Brain microvascular endothelial cell (primary cell): ENCODE measurements around the gene ZNF654.

ENCODE experiments used
- DNase-seq: peaks from one replicate; pipeline ENCODE4 v3.0.0-alpha.2; 2020
- H3K27ac ChIP-seq: fragments of 250-450 bp; sonication (Bioruptor Pico); 2 replicates; pipeline ENCODE4 v1.5.1; 2020; ENCODE audit warnings: mild to moderate bottlenecking, moderate library complexity
- H3K27me3 ChIP-seq: fragments of 250-450 bp; sonication (Bioruptor Pico); replicated peaks from 2 replicates; pipeline ENCODE4 v1.5.1; 2020; ENCODE audit warnings: mild to moderate bottlenecking
- H3K36me3 ChIP-seq: fragments of 250-450 bp; sonication (Bioruptor Pico); replicated peaks from 2 replicates; pipeline ENCODE4 v1.5.1; 2020; ENCODE audit warnings: mild to moderate bottlenecking
- H3K4me3 ChIP-seq: 2 replicates; pipeline ENCODE4 v1.5.1; 2011; ENCODE audit warnings: low read depth, mild to moderate bottlenecking, control low read depth, low read length, moderate library complexity
- in situ Hi-C: cut with HindIII; loops from 2 replicates; pipeline ENCODE4 v1.10.0; 2017; ENCODE audit warnings: low sequenced_read_pairs, low pct_ligation_motif_present
- TF ChIP-seq, protein P1 (sequence below): IDR thresholded peaks from 2 replicates; pipeline ENCODE4 v1.5.1; 2011; ENCODE audit warnings: low read depth, mild to moderate bottlenecking, moderate library complexity, low read length, control low read depth, inconsistent platforms; ENCODE audit errors: missing control alignments

ZNF654 gene

GRCh38 chr3:88034491-88035275 is 24.4 kb upstream of the ZNF654 start:
- in situ Hi-C loops = no loop called here
- H3K27ac ChIP-seq = no peak overlapping the region
- no peaks in the 10 kb centered on the region for H3K36me3 ChIP-seq
- DNase-seq = no peak
- TF ChIP-seq, protein P1, sequence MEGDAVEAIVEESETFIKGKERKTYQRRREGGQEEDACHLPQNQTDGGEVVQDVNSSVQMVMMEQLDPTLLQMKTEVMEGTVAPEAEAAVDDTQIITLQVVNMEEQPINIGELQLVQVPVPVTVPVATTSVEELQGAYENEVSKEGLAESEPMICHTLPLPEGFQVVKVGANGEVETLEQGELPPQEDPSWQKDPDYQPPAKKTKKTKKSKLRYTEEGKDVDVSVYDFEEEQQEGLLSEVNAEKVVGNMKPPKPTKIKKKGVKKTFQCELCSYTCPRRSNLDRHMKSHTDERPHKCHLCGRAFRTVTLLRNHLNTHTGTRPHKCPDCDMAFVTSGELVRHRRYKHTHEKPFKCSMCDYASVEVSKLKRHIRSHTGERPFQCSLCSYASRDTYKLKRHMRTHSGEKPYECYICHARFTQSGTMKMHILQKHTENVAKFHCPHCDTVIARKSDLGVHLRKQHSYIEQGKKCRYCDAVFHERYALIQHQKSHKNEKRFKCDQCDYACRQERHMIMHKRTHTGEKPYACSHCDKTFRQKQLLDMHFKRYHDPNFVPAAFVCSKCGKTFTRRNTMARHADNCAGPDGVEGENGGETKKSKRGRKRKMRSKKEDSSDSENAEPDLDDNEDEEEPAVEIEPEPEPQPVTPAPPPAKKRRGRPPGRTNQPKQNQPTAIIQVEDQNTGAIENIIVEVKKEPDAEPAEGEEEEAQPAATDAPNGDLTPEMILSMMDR = no peak
- H3K4me3 ChIP-seq = no peak overlapping the region
- H3K27me3 ChIP-seq = no peaks in the 10 kb centered on the region

DNA sequence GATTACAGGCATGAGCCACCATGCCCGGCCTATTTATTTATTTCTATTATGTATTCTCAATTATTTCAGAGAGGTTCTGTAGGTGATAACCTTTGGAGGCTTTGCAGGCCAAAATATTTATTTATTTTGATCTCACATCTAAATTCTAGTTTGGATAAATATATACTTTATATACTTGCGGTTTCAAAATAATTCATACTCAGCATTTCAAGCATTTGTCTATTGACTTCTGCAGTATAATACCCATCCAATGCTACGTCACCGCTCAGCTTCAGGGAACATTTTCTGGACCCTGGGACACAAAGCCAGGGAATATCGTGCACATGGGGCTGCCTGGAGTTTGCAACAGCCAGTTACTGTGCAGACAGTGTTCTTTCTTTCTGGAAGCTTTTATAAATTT is 22.8 kb upstream of the ZNF654 start:
- in situ Hi-C loops = no loop called here
- DNase-seq = no peak
- TF ChIP-seq, protein P1 = no peak
- Histone ChIP-seq H3K4me3 (no peak overlapping the region), H3K27me3 (no peaks in the 10 kb centered on the region), H3K27ac (no peak overlapping the region), H3K36me3 (no peaks in the 10 kb centered on the region)

DNA sequence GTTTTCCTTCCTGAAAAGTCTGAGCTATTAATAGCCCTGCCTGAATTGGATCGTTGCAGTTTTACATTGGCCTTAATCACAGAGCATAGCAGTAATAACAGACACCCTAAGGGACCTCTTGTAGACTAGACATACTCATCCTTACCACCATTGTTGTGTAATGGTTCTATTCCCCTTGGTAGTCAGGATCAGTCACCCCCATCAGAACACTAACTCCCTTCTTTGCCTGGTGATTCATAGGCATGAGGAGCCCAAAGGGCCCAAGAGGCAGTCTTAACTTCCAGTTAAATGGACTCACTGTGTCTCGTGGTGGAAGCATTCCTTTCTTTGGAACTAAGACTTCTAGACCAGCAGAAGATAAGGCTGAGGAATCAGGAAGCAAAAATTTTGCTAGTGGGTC is 20.5 kb upstream of the ZNF654 start:
- in situ Hi-C loops = no loop called here
- Histone ChIP-seq H3K27me3 (no peaks in the 10 kb centered on the region), H3K36me3 (no peaks in the 10 kb centered on the region), H3K27ac (peak overlapping the region; percentile 42), H3K4me3 (no peak overlapping the region)
- TF ChIP-seq, protein P1 = no peak
- DNase-seq = peak; percentile 79

GRCh38 chr3:88040529-88040928 is 18.5 kb upstream of the ZNF654 start:
- Histone ChIP-seq H3K27ac (no peak overlapping the region), H3K4me3 (no peak overlapping the region), H3K27me3 (no peaks in the 10 kb centered on the region), H3K36me3 (no peaks in the 10 kb centered on the region)
- TF ChIP-seq, protein P1 = no peak
- DNase-seq = no peak
- in situ Hi-C loops = no loop called here

GRCh38 chr3:88041005-88041404 is 18.1 kb upstream of the ZNF654 start:
- TF ChIP-seq, protein P1 = no peak
- H3K4me3 ChIP-seq = no peak overlapping the region
- no peak overlapping the region for H3K27ac ChIP-seq
- no peak for DNase-seq
- H3K27me3 ChIP-seq = no peaks in the 10 kb centered on the region
- in situ Hi-C loops = no loop called here
- H3K36me3 ChIP-seq = no peaks in the 10 kb centered on the region

- in situ Hi-C loops = no loop called here
- TF ChIP-seq, protein P1 = no peak
- H3K4me3 ChIP-seq = no peak overlapping the region
- H3K36me3 ChIP-seq = no peaks in the 10 kb centered on the region
- no peak for DNase-seq
- H3K27me3 ChIP-seq = no peaks in the 10 kb centered on the region
- no peak overlapping the region for H3K27ac ChIP-seq
Observed at GRCh38 chr3:88044411-88044810, 14.6 kb upstream of the ZNF654 start.
